ENCODE measurements around the gene AJM1.

The AJM1 gene

DNA sequence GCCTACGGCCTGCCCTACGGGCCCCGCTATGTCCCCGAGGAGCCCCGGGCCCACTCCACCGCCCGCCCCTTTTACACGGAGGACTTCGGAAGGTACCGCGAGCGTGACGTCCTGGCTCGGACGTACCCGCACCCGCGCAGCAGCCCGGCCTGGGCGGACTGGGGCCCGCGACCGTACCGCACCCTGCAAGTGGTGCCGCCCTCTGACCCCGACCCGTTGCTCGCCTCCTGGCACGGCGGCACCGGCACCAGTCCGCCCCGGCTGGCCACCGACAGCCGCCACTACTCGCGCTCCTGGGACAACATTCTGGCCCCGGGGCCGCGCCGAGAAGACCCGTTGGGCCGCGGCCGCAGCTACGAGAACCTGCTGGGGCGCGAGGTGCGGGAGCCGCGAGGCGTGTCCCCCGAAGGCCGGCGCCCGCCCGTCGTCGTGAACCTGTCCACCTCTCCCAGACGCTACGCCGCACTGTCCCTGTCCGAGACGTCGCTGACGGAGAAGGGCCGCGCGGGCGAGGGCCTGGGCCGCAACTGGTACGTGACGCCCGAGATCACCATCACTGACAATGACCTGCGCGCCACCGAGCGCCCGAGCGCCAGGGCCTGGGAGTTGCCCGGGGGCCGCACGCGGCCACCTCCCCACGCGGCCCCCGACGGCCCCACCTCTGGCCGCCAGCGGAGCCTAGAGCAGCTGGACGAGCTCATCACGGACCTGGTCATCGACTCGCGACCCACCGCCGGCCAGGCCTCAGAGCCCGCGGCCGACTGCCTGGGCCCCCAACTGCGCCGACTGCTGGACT is 3.4 kb downstream of the AJM1 start:
- DNase-seq (ENCODE audit: low spot score): no peak
- TF ChIP-seq, protein P1, sequence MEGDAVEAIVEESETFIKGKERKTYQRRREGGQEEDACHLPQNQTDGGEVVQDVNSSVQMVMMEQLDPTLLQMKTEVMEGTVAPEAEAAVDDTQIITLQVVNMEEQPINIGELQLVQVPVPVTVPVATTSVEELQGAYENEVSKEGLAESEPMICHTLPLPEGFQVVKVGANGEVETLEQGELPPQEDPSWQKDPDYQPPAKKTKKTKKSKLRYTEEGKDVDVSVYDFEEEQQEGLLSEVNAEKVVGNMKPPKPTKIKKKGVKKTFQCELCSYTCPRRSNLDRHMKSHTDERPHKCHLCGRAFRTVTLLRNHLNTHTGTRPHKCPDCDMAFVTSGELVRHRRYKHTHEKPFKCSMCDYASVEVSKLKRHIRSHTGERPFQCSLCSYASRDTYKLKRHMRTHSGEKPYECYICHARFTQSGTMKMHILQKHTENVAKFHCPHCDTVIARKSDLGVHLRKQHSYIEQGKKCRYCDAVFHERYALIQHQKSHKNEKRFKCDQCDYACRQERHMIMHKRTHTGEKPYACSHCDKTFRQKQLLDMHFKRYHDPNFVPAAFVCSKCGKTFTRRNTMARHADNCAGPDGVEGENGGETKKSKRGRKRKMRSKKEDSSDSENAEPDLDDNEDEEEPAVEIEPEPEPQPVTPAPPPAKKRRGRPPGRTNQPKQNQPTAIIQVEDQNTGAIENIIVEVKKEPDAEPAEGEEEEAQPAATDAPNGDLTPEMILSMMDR (IDR thresholded peaks at IDR 0.05; ENCODE audit: extremely low read depth, insufficient read depth, missing control alignments): no peak
- in situ Hi-C loops (cut with MboI; ENCODE audit: low pct_unique_long_range_greater_than_20kb, low sequenced_read_pairs, unreplicated experiment): no loop called here

DNA sequence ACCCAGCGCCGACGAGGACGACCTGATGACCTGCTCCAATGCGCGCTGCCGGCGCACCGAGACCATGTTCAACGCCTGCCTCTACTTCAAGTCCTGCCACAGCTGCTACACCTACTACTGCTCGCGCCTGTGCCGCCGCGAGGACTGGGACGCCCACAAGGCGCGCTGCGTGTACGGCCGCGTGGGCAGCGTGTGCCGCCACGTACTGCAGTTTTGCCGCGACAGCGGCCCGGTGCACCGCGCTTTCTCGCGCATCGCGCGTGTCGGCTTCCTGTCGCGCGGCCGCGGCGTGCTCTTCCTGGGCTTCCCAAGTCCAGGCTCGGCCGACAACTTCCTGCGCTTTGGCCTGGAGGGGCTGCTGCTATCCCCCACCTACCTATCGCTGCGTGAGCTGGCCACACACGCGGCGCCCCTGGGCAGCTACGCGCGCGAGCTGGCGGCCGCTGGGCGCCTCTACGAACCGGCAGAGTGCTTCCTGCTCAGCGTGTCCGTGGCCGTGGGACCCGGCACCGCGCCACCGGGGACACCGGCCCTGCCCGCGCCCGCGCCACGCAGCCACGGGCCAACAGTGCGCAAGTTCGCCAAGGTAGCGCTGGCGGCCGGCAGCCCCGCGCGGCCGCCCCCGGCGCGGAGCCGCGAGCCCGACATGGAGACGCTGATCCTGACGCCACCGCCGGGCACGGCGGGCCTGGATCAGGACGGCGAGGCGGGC is 4.3 kb downstream of the AJM1 start:
- in situ Hi-C loops (cut with MboI; ENCODE audit: low pct_unique_long_range_greater_than_20kb, low sequenced_read_pairs, unreplicated experiment): no loop called here
- DNase-seq (ENCODE audit: low spot score): no peak
- TF ChIP-seq, protein P1 (IDR thresholded peaks at IDR 0.05; ENCODE audit: extremely low read depth, insufficient read depth, missing control alignments): no peak

GRCh38 chr9:136847088-136847825 is 5.0 kb downstream of the AJM1 start:
- TF ChIP-seq, protein P1 (IDR thresholded peaks at IDR 0.05; ENCODE audit: extremely low read depth, insufficient read depth, missing control alignments): no peak
- peak; percentile 68 for DNase-seq (ENCODE audit: low spot score)
- in situ Hi-C loops (cut with MboI; ENCODE audit: low pct_unique_long_range_greater_than_20kb, low sequenced_read_pairs, unreplicated experiment): no loop called here

DNA sequence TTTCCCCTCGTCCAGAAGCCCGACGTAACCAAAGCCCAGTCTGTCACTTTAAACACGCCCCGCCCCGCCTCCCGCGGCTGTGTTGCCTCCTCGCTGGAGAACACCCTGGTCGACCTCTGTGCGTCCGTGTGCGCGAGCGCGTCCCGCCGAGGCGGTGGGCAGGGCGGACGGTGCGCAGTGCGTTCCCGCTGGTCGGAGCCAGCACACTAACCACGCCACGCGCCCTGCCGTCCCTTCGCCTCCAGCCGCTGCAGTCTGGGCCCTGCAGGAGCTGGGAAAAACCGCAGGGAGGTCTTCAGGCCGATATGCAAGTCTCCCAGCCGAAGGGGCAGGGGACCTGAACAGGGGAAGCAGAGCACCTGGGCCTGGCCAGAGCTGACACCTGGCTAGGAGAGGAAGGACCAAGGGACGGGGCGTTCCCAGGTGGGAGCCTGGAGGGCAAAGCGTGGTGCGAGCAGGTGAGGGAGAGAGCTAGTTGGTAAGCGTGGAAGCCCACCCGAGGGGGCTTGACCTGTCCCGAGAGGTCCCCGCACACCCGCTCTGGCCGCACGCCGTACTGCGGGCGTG is 5.6 kb downstream of the AJM1 start:
- in situ Hi-C loops (cut with MboI; ENCODE audit: low pct_unique_long_range_greater_than_20kb, low sequenced_read_pairs, unreplicated experiment): no loop called here
- peak; percentile 84 for DNase-seq (ENCODE audit: low spot score)
- TF ChIP-seq, protein P1 (IDR thresholded peaks at IDR 0.05; ENCODE audit: extremely low read depth, insufficient read depth, missing control alignments): no peak

- TF ChIP-seq, protein P1 (IDR thresholded peaks at IDR 0.05; ENCODE audit: extremely low read depth, insufficient read depth, missing control alignments): no peak
- peak; percentile 83 for DNase-seq (ENCODE audit: low spot score)
- in situ Hi-C loops (cut with MboI; ENCODE audit: low pct_unique_long_range_greater_than_20kb, low sequenced_read_pairs, unreplicated experiment): no loop called here
Observed at GRCh38 chr9:136848393-136849037, 6.2 kb downstream of the AJM1 start.
